ENCODE measurements around the gene FILIP1. TPM values are rescaled to one million over a fixed set of nuclear protein-coding genes. Genes with fewer than 3 reads are reported as not detected.

Gene FILIP1
- polyA plus RNA-seq, 1 experiment = 0.44 TPM

DNA sequence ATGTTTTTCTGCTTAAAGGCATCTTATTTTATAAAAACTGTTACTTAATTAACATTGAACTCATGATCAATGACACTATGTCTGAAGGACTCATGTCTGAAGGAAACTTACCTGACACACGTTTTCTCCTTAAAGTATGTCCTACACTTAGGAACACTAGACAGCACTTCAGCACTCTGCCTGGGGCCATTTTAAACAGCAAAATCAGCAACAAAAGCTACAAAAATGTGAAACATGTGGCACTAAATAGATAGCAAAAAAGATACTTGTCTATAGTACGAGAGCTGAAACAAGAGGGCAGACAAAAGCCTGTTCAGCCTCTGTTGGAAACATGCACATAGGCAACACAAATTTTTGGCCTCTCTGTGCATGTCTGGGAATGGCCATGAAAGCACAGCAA, 115.5 kb downstream of the FILIP1 start:
- POLR2A ChIA-PET = interaction anchor here (0.6 kb wide), 1 partner anchor 40 kb away, joined by 3 read pairs; no protein-coding TSS in a partner anchor

DNA sequence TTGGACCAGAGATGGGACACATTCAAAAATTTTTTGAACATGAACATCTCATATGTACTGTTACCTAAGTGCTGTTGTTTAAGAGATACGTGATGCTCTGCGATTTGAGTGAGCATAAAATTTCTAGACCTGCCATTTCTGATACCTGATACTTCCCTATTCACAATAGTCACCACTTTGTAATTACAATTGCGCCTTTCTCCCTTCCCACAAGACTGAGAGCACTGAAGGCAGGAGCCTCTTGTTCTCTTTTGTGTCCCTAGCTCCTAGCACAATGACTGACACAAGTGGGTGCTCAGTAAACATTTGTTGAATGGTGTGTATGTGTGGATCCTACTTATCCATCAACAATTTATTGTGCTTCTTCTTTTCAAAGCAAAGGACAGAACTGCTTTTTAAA, 116.2 kb downstream of the FILIP1 start:
- no peak for DNase-seq (ENCODE audit: low read depth)
- H3K4me3 ChIP-seq (ENCODE audit: low read depth, low read length) = no peak overlapping the region
- H3K27me3 ChIP-seq (ENCODE audit: control insufficient read depth, insufficient read depth, low read length) = no peaks in the 10 kb centered on the region
- CTCF ChIA-PET = no interaction called here
- TF ChIP-seq, protein P1, sequence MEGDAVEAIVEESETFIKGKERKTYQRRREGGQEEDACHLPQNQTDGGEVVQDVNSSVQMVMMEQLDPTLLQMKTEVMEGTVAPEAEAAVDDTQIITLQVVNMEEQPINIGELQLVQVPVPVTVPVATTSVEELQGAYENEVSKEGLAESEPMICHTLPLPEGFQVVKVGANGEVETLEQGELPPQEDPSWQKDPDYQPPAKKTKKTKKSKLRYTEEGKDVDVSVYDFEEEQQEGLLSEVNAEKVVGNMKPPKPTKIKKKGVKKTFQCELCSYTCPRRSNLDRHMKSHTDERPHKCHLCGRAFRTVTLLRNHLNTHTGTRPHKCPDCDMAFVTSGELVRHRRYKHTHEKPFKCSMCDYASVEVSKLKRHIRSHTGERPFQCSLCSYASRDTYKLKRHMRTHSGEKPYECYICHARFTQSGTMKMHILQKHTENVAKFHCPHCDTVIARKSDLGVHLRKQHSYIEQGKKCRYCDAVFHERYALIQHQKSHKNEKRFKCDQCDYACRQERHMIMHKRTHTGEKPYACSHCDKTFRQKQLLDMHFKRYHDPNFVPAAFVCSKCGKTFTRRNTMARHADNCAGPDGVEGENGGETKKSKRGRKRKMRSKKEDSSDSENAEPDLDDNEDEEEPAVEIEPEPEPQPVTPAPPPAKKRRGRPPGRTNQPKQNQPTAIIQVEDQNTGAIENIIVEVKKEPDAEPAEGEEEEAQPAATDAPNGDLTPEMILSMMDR (IDR thresholded peaks at IDR 0.05; ENCODE audit: insufficient read depth, low read depth, low read length) = no peak
- POLR2A ChIA-PET = no interaction called here
- no peaks in the 10 kb centered on the region for H3K36me3 ChIP-seq (ENCODE audit: control insufficient read depth, insufficient read depth, low read length)

More for the DNA sequence above, 115.5 kb downstream of the FILIP1 start:
- no peak overlapping the region for H3K4me3 ChIP-seq (ENCODE audit: low read depth, low read length)
- CTCF ChIA-PET = no interaction called here
- no peaks in the 10 kb centered on the region for H3K27me3 ChIP-seq (ENCODE audit: control insufficient read depth, insufficient read depth, low read length)
- TF ChIP-seq, protein P1 (IDR thresholded peaks at IDR 0.05; ENCODE audit: insufficient read depth, low read depth, low read length) = no peak
- H3K36me3 ChIP-seq (ENCODE audit: control insufficient read depth, insufficient read depth, low read length) = no peaks in the 10 kb centered on the region
- no peak for DNase-seq (ENCODE audit: low read depth)

DNA sequence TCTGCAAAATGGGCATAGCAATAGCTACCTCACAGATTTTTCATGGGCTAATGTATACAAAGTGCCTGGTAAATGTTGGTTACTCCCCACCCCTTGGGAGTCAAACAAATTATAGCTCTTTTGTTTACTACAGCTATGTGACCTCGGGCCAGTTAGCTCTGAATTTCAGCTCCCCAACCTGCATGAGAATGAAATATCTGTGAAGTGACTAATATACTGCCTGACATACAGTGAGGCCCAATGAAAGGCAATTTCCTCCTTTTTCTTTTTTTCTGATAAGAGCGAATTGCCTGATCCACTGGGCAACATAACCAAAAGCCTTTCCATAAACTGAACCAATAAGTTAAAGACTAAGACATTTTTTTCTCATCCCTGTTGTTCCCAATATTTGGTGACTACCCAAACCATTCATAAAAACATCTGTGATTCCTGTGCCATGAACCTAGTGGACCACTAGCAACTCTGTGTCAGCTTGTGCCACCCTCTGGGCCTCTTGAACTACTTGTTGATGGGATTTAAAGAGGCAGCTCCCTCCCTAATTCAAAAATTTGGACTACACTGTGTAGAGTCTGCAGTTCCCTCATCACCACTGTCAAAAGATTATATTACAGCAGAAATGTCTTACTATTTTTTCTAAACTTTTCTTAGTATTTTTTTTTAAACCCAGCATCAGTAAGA, 117.1 kb downstream of the FILIP1 start:
- Histone ChIP-seq H3K36me3 (ENCODE audit: control insufficient read depth, insufficient read depth, low read length) (no peaks in the 10 kb centered on the region), H3K4me3 (ENCODE audit: low read depth, low read length) (no peak overlapping the region), H3K27me3 (ENCODE audit: control insufficient read depth, insufficient read depth, low read length) (no peaks in the 10 kb centered on the region)
- CTCF ChIA-PET = no interaction called here
- POLR2A ChIA-PET = interaction anchor here (0.6 kb wide), 1 partner anchor 61 kb away, joined by 3 read pairs; no protein-coding TSS in a partner anchor
- no peak for DNase-seq (ENCODE audit: low read depth)
- TF ChIP-seq, protein P1 (IDR thresholded peaks at IDR 0.05; ENCODE audit: insufficient read depth, low read depth, low read length) = no peak

DNA sequence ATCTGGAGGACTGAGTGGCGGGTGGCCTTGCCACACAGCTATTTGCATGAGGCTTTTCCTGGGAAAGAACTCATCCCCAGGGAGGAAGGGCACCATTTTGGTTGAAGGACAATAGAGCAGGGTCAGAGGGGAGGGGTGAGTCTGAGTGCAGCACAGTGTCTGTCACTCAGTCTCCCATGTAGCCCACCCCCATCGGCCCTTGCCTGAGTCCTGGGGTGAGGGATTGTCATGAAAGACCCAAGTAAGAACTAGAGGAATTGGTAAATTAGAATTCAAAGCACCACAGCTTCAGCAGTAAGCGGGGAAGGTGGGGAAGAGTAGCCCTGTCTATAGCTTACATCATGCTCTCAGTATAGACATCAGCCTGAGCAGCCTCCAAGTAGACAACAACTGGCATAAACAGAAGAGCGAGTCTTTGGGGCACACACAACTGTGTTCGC, 118.6 kb downstream of the FILIP1 start:
- CTCF ChIA-PET = no interaction called here
- TF ChIP-seq, protein P1 (IDR thresholded peaks at IDR 0.05; ENCODE audit: insufficient read depth, low read depth, low read length) = no peak
- POLR2A ChIA-PET = no interaction called here
- Histone ChIP-seq H3K4me3 (ENCODE audit: low read depth, low read length) (no peak overlapping the region), H3K27me3 (ENCODE audit: control insufficient read depth, insufficient read depth, low read length) (no peaks in the 10 kb centered on the region), H3K36me3 (ENCODE audit: control insufficient read depth, insufficient read depth, low read length) (no peaks in the 10 kb centered on the region)
- no peak for DNase-seq (ENCODE audit: low read depth)

DNA sequence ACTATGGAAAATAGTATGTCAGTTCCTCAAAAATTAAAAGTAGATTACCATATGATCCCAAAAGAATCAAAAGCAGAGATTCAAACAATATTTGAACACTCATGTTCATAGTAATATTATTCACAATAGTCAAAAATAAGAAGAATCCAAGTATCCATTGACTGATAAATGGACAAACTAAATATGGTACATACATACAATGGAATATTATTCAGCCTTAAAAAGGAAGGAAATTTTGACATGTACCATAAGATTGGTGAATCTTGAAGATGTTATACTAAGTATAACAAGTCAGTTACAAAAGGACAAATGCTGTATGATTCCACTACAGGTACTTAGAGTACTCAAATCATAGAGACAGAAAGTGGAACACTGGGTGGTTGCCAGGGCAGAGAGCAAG, 120.7 kb downstream of the FILIP1 start:
- ChIA-PET POLR2A (no interaction called here), CTCF (no interaction called here)
- H3K4me3 ChIP-seq (ENCODE audit: low read depth, low read length) = no peak overlapping the region

More for the DNA sequence above, 120.7 kb downstream of the FILIP1 start:
- TF ChIP-seq, protein P1 (IDR thresholded peaks at IDR 0.05; ENCODE audit: insufficient read depth, low read depth, low read length) = no peak
- Histone ChIP-seq H3K27me3 (ENCODE audit: control insufficient read depth, insufficient read depth, low read length) (no peaks in the 10 kb centered on the region), H3K36me3 (ENCODE audit: control insufficient read depth, insufficient read depth, low read length) (no peaks in the 10 kb centered on the region)
- DNase-seq (ENCODE audit: low read depth) = no peak
